Tibial artery (tissue), 4 donors: ENCODE measurements around the gene MISP3.

Experiments
- DNase-seq, 2 donors: peaks; one replicate each; pipeline ENCODE4 v3.0.0-alpha.2; 2019
- H3K27ac ChIP-seq, 2 donors: fragments of 200-600 bp; sonication (generic) in 1 of 2; 1 replicate in 1 of 2; 2 replicates in 1 of 2; pipeline ENCODE4 v1.5.1; 2018 to 2019; ENCODE audit warnings: mild to moderate bottlenecking in 1 of 2
- H3K27me3 ChIP-seq, 2 donors: fragments of 200-600 bp; sonication (generic) in 1 of 2; one replicate each; pipeline versions ENCODE4 v1.5.1 to v1.6.0; 2016 to 2019
- H3K36me3 ChIP-seq, 3 donors: fragments of 200-600 bp; sonication (generic) in 2 of 3; one replicate each; pipeline ENCODE4 v1.5.1; 2016 to 2019; ENCODE audit warnings: mild to moderate bottlenecking in 2 of 3
- H3K4me1 ChIP-seq, 4 donors: fragments of 200-600 bp; sonication (generic) in 2 of 4; 1 replicate in 3 of 4; 2 replicates in 1 of 4; pipeline ENCODE4 v1.5.1; 2016 to 2019
- H3K4me3 ChIP-seq, 2 donors: fragments of 200-600 bp; sonication (generic) in 1 of 2; 1 replicate in 1 of 2; 2 replicates in 1 of 2; pipeline ENCODE4 v1.5.1; 2018 to 2019; ENCODE audit warnings: mild to moderate bottlenecking in 2 of 2
- H3K9me3 ChIP-seq, 3 donors: fragments of 200-600 bp; sonication (generic) in 1 of 3; one replicate each; pipeline ENCODE4 v1.5.1; 2016 to 2019
- intact Hi-C: fragments of 100-400 bp; cut with DNase I; formaldehyde crosslinking; loops from one replicate; pipeline ENCODE4 v1.15.0; 2023; ENCODE audit warnings: low total_unique reads
- TF ChIP-seq, protein P1 (sequence below), 2 experiments: fragments of 200-600 bp in 1 of 2; fragments of 450-650 bp in 1 of 2; IDR thresholded peaks; one replicate each; pipeline ENCODE4 v1.5.1; 2017 to 2019; ENCODE audit warnings: antibody characterized with exemption in 2 of 2, mild to moderate bottlenecking in 1 of 2, moderate library complexity in 1 of 2

MISP3 gene

DNA sequence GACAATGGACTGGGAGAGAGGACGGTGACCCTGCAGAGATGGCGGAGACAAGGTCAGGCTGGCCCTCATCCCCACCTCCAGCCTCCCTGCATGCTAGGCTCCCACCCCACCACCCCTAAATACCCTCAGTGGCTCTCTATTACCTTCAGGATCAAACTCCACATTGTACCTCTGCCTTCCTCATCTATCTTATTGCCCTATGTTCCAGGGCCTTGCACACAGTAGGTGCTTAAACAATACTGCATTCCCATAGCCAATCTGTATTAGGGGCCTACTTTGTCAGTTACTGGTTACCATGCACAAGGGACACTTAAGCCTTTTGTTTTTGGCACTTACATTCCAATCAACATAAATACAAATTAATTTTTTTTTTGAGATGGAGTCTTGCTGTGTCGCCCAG is 17.2 kb upstream of the MISP3 start:
- Histone ChIP-seq H3K4me3 (no peak overlapping the region), H3K27ac (no peak overlapping the region), H3K36me3 (peaks cover 0 to 14% (median 0%) of the 10 kb centered on the region in 3 donors), H3K27me3 (peaks cover 0 to 35% of the 10 kb centered on the region in 2 donors), H3K9me3 (no peaks in the 10 kb centered on the region), H3K4me1 (peaks cover 0 to 20% (median 10%) of the 10 kb centered on the region in 4 donors)
- intact Hi-C loops, result loop anchor here (10.0 kb wide), 1 partner anchor 461 kb away; no protein-coding TSS in a partner anchor
- no peak for DNase-seq
- TF ChIP-seq, protein P1, sequence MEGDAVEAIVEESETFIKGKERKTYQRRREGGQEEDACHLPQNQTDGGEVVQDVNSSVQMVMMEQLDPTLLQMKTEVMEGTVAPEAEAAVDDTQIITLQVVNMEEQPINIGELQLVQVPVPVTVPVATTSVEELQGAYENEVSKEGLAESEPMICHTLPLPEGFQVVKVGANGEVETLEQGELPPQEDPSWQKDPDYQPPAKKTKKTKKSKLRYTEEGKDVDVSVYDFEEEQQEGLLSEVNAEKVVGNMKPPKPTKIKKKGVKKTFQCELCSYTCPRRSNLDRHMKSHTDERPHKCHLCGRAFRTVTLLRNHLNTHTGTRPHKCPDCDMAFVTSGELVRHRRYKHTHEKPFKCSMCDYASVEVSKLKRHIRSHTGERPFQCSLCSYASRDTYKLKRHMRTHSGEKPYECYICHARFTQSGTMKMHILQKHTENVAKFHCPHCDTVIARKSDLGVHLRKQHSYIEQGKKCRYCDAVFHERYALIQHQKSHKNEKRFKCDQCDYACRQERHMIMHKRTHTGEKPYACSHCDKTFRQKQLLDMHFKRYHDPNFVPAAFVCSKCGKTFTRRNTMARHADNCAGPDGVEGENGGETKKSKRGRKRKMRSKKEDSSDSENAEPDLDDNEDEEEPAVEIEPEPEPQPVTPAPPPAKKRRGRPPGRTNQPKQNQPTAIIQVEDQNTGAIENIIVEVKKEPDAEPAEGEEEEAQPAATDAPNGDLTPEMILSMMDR (IDR thresholded peaks at IDR 0.05), result no peak

DNA sequence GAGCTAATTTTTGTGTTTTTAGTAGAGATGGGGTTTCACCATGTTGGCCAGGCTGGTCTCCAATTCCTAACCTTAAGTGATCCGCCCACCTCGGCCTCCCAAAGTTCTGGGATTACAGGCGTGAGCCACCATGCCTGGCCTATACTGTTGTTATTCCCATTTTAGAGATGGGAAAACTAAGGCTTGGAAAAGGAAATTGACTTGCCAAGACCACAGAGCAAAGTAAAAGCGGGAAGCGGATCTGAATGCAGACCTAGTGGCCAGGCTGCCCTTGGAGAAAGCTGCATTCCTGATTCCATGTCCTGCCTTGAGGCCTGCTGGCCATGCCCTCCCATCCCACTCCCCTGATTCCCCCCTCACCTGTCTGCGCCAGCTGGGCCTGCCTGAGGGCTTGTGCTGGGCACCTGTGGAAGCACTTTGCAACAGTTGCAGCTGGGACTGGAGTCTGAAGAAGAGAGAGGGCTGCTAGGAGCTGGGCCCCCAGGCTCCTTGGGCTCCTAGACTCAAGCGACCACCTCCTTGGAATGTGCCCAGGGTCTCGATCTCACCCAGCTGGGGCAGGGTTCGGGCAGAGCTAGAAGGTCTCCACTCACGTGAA is 16.4 kb upstream of the MISP3 start:
- peaks cover 0 to 20% (median 10%) of the 10 kb centered on the region in 4 donors for H3K4me1 ChIP-seq
- no peak overlapping the region for H3K4me3 ChIP-seq
- H3K27ac ChIP-seq, result no peak overlapping the region
- TF ChIP-seq, protein P1 (IDR thresholded peaks at IDR 0.05), result no peak
- peaks cover 0 to 43% of the 10 kb centered on the region in 2 donors for H3K27me3 ChIP-seq
- DNase-seq, result no peak
- H3K9me3 ChIP-seq, result no peaks in the 10 kb centered on the region
- H3K36me3 ChIP-seq, result peaks cover 0 to 14% (median 0%) of the 10 kb centered on the region in 3 donors
- intact Hi-C loops, result loop anchor here (10.0 kb wide), 1 partner anchor 461 kb away; no protein-coding TSS in a partner anchor

DNA sequence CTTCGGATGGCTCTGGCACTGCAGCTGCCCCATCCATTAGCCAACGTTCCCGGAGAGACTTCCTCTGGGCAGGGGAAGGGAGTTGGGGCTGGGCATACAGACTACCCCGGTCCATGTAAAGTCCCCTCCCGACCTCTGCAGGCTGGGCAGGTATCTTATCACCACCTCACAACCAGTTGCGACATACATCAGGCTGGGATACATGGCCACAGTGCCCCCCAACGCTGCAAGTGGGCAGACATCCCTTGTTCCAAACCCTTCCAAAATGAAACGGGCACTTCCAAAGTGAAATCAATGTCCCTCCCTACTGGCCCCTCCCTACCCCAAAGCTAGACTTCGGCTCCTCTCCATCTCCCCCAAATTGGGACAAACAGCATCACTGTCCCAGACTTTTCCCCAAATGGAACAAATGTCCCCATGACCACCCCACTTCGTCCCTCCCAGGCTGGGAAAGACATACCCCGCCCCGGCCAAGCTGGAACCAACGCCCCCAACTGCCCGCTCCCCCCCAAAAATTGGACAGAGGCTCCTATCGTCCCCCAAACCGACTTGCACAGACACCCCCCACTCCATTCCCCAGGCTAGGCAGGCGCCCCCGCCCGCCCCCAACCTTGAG is 15.7 kb upstream of the MISP3 start:
- Histone ChIP-seq H3K27ac (no peak overlapping the region), H3K9me3 (no peaks in the 10 kb centered on the region), H3K36me3 (peaks cover 0 to 9% (median 0%) of the 10 kb centered on the region in 3 donors), H3K27me3 (peaks cover 0 to 50% of the 10 kb centered on the region in 2 donors), H3K4me1 (peaks cover 0 to 20% (median 10%) of the 10 kb centered on the region in 4 donors), H3K4me3 (peak overlapping the region; percentile 32 to 51)
- DNase-seq, result no peak
- TF ChIP-seq, protein P1 (IDR thresholded peaks at IDR 0.05), result no peak
- intact Hi-C loops, result loop anchor here (10.0 kb wide), 1 partner anchor 462 kb away; no protein-coding TSS in a partner anchor

DNA sequence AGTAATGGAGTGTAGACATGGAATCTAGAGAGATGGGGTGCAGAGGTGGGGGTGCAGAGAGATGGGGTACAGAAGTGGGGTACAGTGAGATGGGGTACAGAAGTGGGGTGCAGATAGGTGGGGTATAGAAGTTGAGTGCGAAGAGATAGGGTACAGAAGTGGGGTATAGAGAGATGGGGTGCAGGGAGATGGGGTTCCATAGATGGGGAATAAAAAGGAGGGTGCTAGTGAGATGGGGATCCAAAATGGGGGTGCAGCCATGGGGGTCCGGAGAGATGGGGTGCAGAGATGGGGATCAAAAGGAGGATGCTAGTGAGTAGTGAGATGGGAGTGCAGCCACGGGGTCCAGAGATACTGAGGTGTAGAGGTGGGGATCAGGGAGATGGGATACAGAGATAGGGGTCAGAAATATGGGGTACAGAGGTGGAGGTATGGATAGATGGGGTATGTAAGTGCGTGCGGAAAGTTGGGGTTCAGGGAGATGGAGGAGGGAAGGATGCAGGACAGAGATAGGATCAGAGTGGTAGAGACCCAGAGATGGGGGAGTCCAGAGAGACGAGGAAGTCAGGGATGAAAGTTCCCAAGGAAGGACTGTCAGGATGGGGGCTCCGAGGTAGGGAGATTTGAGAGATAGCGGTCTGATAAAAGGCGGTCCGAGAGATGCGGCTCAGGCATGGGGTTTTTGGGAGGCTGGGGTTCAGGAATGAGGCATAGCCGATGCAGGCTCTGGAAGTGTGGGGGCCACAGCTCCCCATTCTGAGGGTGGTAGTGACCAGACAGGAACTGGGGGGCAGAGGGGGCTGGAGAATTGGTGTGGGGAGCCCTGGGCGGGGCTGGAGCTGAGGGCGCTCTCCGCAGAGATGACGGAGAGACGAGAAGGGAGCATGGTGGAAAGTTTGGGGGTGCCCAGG is 14.1 kb upstream of the MISP3 start:
- peaks cover 0 to 20% (median 10%) of the 10 kb centered on the region in 4 donors for H3K4me1 ChIP-seq
- H3K27ac ChIP-seq, result no peak overlapping the region
- TF ChIP-seq, protein P1 (IDR thresholded peaks at IDR 0.05), result no peak
- H3K27me3 ChIP-seq, result peaks cover 0 to 61% of the 10 kb centered on the region in 2 donors
- no peaks in the 10 kb centered on the region for H3K9me3 ChIP-seq
- no peaks in the 10 kb centered on the region for H3K36me3 ChIP-seq
- intact Hi-C loops, result loop anchor here (10.0 kb wide), 1 partner anchor 464 kb away; no protein-coding TSS in a partner anchor
- peak overlapping the region in 1 of 2 donors; percentile 51 for H3K4me3 ChIP-seq
- DNase-seq, result no peak

DNA sequence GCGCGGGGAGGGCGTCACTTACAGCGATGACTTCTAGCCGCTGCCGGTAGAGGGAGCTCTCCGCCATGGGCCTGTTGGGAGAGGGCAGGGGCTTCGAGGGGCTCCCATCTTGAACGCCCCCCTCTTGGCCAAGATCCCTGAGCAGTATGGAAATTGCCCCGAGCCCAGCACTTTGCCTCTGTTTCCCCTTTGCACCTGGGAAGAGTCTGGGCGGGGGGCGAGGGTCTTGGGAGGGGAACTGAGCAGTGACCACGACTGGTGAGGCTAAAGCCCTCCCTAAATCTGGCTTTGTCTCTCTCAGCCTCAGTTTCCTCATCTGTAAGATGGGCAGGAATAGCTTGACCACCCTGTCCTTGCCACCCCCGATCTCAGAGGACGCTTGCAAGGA is 13.5 kb upstream of the MISP3 start:
- Histone ChIP-seq H3K27ac (no peak overlapping the region), H3K4me1 (peaks cover 0 to 20% (median 10%) of the 10 kb centered on the region in 4 donors), H3K9me3 (no peaks in the 10 kb centered on the region), H3K27me3 (peaks cover 0 to 65% of the 10 kb centered on the region in 2 donors), H3K36me3 (no peaks in the 10 kb centered on the region), H3K4me3 (no peak overlapping the region)
- intact Hi-C loops, result loop anchor here (10.0 kb wide), 1 partner anchor 464 kb away; no protein-coding TSS in a partner anchor
- TF ChIP-seq, protein P1 (IDR thresholded peaks at IDR 0.05), result peak in 1 of 2 experiments; percentile 26
- no peak for DNase-seq
